GM20431 (cell line): Measurements from ENCODE around the gene C2CD2L.
"Not testable (repeated sequence)": the region's sequence is repeated elsewhere in the genome, so short reads cannot be mapped to it uniquely, and the experiment has no call there.

ENCODE experiments used
- in situ Hi-C: fragments of 300-500 bp; cut with MseI, MboI; formaldehyde crosslinking; loops from one replicate; pipeline ENCODE4 v1.15.0; 2020; ENCODE audit warnings: low sequenced_read_pairs; ENCODE audit not compliant: unreplicated experiment

C2CD2L gene

DNA sequence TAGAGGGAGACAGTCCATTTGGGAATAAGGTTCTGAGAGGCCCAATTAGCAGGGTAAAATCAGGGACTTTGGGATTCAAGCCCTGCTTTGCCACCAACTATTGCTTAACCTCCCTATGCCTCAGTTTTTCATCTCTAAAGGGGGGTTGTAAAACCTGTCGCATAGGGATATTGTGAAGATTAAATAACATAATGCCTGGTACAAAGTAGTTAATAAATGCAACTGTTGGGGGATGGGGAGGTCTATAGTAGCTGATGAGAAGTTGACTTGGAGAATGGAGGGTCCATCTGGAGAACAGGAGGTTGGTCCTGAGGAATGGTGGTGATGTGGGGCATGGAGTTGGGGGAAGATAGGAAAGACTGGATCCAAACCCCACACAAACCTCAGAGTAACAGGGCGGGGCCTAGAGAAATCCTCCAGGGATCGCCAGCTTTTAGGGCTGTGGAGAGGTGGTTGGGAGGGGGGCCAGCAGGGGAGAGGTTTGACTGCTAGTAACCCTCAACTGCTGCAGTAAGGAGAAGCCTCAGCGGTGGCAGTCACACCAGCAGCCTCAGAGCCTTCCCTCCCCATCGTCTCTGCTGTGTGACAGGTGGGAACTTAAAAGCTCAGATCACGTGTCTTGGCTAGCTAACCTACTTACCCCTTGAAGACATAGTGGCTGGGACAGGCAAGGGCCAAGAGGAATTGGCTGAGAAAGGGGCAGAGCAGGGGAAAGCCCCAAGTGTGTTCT, 40.6 kb downstream of the C2CD2L start:
- in situ Hi-C loops, result no loop called here

DNA sequence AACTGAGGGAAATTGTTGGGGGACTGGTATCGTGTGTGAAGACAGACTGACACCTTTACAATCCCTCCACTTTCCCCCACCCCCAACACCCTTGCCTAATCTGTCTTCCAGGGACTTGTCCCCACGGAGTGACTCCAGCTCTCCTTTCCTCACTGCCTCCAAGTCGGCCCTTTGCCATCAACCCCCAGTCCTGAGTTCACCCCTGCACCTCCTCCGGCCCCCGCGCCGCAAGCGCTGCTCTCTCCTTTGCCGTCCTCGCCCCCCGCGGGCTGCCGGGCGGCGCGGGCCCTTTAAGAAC, 41.5 kb downstream of the C2CD2L start:
- in situ Hi-C loops, result no loop called here

DNA sequence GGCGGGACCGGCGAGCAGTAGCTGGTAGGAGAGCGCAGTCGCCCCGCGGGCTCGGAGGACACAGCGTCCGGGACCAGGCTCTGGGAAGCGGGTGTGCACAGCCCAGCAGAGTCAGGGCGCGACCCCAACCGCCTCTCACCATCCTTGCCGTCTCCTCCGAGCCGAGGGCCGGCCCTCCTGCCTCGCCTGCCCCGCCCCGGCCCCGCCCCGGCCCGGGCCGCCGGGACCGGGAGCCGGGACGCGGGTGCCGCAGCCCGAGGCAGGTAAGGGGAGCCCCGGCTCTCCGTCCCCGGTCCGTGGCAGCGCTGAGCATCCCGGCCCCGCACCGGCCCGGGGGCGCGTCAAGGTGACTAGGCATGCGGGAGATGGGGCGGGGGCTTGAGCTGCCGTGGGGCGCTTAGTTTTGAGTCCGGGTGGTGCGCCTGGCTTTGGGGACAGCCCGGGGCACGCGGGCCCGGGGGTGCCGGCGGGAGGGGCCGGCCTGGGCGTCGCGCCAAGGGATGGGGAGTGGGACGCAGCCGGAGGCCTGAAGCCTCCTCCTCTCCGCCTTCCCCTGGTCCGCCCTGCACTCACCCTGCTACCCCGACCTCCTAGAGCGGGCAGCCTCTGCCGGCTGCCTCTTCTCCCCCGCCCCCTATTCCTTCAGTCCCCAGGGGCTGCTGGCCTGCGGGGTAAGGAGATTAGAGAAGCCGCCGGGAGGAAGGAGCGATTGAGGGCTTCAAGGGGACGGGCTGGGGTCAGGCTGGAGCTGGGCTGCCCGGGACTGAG, 42.1 kb downstream of the C2CD2L start, which contains the start of gene ABCG4:
Gene ABCG4 (plus strand): TSS at position 35 of the 768 bp plus-strand sequence. CDS start 914 bp downstream, outside the sequence.
- in situ Hi-C loops, result no loop called here

DNA sequence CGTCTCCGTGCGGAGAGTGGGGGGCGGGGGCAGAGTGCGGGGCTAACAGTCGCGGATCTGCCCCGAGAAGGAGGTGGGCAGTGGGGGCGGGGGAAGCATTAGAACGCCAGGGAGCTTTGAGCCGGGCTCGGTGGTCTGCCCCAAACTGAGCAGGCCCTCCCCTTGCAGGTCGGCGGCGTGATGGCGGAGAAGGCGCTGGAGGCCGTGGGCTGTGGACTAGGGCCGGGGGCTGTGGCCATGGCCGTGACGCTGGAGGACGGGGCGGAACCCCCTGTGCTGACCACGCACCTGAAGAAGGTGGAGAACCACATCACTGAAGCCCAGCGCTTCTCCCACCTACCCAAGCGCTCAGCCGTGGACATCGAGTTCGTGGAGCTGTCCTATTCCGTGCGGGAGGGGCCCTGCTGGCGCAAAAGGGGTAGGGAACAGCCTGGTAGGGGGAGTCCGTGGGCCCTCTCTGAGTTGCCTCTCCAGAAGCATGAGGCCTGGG, 42.7 kb downstream of the C2CD2L start:
- in situ Hi-C loops, result no loop called here

DNA sequence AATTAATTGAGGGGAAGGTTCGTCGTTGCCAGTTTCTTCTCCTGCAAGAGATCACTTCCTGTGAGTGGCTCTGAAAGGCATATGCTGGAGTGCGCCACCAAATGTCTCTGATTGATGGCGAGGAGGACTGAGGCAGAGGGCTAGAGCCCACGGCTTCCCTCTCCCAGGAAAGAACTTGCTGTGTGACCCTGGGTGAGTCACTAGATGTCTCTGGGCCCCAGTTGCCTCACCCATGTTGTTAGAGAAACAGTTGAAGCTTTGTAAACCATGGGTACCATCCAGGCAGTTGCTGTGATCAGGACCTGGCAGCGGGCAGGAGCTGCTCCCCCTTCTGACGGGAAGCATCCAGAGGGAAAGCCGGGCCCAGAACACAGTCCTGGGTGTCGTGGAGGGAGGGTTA, 44.9 kb downstream of the C2CD2L start:
- in situ Hi-C loops, result no loop called here

DNA sequence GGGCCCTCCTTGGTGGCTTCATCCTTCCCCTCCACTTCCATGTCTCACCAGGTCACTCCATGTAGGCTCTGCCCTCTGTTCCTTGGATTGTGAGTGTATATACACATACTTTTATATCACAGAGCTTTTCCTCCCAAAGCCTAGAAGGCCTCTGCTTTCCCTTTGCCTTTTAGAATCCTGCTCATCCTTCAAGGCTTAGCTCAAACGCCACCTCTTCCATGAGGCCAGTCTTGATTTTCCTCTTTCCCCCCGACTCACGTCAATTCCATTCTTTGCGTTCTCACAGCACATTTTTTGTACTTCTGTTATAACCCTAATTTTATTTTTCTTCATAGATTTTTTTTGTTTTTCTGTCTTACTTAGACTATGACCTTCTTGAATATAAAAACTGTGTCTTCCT, 45.5 kb downstream of the C2CD2L start:
- in situ Hi-C loops, result no loop called here

DNA sequence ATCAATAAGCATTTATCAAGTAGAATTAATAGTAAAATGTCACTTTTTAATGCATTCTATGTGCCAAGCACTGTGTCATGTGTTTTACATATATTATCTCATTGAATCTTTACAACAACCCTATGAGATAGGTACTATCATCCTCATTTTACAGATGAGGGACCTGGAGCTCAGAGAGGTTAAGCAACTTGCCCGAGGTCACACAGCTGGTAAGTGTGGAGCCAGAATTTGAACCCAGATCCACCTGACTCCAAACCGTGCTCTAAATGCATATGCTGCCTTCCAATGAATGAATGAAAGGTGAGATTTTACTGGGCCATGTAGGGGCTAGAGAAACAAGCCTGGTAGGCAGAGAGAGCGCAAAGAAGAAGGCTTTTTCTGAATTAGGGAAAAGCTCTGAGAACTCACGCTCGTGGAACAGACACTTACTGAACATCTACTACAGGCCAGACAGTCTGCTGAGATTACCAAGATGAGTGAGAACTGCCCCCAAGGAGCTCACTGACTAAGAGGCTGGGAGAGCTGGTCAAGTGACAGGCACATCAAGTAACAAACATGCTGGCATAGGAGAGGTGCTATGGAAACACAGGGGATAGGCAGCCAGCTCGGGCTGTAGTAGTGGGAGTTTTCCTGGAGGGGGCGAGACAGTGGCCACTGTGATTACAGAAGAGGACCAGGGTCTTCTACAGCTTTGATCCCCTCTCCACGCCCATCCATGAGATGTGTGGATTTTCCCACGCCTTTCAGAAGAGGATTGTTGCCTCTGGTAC, 46.1 kb downstream of the C2CD2L start:
- in situ Hi-C loops, result no loop called here

DNA sequence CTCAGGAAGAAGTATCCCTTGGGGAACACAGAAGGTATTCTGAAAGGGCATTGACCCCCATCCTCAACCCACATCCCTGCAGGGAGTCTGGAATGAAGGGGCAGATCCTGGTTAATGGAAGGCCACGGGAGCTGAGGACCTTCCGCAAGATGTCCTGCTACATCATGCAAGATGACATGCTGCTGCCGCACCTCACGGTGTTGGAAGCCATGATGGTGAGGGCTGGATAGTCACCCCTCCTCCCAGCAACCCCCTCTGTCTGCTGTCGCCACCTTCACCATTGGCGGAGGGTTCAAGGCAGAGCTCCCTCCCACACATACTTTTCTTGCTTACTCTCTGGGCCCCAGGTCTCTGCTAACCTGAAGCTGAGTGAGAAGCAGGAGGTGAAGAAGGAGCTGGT, 47.0 kb downstream of the C2CD2L start:
- in situ Hi-C loops, result no loop called here

DNA sequence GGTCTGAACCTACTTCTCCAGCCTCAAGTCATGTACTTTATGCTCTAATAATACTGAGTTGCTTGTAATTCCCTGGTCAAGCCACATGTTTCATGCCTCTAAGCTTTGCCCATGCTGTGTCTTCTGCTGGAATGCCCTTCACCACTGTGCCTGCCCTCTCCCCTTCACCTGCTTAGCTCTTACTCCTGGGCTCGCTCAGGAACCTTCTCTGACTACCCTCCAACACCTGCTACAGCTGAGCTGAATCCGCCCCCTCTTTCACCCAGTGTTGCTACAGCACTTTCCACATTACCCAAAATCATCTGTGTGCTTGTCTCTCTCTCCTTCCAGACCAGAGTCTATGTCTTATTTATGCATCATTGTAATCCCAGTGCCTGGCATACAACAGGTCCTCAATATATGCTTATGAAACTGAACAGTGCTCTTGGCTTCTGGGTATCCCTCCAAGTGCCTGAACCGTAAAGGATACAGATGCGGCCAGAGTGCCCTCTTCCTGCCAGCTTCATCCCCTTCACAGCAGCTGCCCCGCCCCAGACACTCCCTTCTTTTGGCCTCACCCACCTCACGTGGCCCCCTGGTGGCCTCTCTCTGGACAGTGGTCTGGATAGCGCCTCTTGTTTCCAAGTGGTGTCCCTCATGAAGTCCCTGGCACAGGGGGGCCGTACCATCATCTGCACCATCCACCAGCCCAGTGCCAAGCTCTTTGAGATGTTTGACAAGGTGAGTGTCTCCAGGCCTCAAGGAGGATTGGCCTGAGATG, 48.8 kb downstream of the C2CD2L start:
- in situ Hi-C loops, result no loop called here

DNA sequence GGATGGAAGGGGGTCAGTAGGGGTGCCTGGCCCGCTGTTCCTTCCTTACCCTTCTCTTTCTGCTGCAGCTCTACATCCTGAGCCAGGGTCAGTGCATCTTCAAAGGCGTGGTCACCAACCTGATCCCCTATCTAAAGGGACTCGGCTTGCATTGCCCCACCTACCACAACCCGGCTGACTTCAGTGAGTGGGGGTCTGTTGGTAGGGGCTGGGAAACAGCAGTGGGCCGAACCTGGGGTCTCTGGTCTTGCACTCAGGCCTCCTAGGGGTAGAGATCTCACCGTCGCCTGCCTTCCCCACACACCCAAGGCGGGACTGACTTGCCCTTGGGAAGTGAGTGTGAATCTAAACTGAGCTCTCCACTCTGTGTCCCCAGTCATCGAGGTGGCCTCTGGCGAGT, 49.4 kb downstream of the C2CD2L start:
- in situ Hi-C loops, result no loop called here

DNA sequence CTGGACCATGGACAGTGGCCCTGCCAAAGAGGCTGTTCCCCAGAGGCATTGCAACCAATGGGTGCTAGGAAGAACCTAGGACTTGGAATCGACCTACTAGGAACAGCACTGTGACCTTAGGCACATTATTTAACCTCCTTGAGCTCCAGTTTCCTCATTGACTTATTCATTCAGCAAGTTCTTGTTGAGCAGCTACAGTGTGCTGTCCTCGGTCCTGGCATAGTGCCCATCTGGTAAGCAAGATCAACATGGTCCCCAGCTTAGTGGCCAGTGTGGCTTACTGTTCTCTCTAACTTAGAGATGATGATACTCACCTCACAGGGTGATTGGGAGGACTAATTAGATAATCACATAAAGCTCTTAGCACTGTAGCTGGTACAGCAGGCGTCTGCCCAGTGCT, 49.9 kb downstream of the C2CD2L start:
- in situ Hi-C loops, result no loop called here

DNA sequence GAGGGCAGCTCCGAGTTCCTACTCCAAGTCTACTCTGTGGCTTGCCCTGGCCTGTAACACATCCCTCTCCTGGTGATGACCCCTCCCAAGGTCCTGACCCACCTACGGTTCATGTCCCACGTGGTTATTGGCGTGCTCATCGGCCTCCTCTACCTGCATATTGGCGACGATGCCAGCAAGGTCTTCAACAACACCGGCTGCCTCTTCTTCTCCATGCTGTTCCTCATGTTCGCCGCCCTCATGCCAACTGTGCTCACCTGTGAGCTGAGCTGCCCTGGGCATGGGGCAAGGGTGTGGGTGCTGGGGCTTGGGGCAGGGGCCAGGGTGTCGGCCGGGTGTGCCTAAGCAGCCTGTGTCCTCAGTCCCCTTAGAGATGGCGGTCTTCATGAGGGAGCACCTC, 51.3 kb downstream of the C2CD2L start:
- in situ Hi-C loops, result no loop called here

DNA sequence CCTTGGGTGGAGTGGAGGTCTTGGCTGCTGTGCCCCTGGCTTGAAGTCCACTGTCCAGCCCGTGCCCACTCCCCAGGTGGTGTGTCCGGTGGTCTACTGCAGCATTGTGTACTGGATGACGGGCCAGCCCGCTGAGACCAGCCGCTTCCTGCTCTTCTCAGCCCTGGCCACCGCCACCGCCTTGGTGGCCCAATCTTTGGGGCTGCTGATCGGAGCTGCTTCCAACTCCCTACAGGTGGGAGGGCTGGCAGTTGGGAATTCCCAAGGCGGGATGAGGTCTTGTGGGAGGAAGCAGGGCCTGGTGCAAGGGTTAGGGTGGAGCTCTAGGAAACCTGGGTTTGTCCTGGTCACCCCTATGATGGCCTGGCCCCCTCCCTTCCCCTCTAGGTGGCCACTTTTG, 53.0 kb downstream of the C2CD2L start:
- in situ Hi-C loops, result no loop called here

DNA sequence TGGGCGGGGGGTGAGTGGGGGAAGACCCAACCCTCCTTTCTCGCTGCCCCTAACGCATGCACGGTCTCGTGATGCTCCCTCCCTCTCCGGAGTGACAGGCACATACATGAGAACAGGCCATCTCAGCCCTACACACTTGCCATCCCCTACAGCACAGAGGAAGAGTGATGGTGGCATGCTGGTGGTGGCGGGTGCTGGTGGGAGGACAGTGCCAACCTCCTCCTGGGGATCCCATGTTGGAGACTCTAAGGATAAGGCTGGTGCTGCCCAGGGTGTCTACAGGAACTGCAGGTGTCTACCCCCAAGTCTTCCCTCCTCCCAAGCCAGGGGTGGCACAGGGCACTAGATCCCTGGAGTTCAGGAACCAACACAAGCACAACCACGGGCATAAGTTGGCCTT, 54.7 kb downstream of the C2CD2L start:
- in situ Hi-C loops, result no loop called here

DNA sequence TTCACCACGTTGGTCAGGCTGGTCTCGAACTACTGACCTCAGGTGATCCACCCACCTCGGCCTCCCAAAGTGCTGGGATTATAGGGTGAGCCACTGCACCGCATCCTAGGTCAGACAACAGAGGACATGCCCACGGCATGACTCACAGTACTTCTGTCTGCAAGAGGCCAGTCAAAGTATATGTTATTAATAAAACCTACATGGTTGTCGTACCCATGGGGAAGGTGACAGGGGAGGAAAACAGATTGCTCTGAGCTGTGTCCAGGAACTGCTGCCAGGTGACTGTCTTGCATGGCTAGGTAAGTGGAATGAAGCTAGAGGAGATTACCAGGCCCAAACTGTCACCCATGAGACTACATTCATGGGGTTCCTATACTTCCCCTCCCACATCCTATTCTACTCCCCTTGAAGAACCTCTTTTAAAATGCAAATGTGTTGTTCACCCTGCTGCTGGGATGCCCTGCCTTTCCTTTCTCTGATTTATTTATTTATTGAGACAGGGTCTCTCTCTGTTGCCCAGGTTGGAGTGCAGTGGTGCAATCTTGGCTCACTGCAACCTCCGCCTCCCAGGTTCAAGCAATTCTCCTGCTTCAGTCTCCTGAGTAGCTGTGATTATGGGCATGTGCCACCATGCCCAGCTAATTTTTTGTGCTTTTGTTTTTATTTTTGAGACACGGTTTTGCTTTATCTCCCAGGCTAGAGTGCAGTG, 59.4 kb downstream of the C2CD2L start:
- in situ Hi-C loops, result no loop called here

DNA sequence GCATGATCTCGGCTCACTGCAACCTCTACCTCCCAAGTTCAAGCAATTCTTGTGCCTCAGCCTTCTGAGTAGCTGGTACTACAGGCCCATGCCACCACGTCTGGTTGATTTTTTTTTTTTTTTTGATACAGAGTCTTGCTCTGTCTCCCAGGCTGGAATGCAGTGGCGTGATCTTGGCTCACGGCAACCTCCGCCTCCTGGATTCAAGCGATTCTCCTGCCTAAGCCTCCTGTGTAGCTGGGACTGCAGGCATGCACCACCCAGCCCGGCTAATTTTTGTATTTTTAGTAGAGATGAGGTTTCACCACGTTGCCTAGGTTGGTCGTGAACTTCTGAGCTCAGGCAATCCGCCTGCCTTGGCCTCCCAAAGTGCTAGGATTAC, 59.9 kb downstream of the C2CD2L start:
- in situ Hi-C loops, result not testable (repeated sequence)

DNA sequence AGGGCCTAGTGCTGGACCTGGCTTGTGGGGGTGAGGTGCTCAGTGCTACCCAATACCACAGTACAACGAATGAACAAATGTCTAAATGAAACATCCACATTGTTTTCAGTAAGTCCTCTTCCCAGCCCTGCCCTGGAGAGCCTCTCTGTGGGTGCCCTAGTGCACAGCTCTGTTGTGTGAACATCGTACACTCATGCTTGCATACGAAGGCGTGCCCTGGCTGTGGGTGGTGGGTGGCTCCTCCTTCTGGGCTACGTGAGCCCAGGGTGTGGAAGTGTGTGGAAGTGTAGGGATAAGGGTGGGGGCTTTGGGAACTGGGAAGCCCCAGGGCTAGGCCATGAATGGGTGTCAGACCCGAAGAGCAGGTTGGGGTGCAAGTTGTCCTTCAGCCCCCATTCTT, 60.8 kb downstream of the C2CD2L start:
- in situ Hi-C loops, result no loop called here
